HG03469 (cell line): ENCODE data around the gene CS.
"Not testable (repeated sequence)": the region's sequence is repeated elsewhere in the genome, so short reads cannot be mapped to it uniquely, and the experiment has no call there.

Source experiments
- ATAC-seq: cut with Tn5 transposase; IDR thresholded peaks from one replicate; pipeline ENCODE4 v1.9.1; 2021; ENCODE audit warnings: mild to moderate bottlenecking, moderate library complexity, moderate number of reproducible peaks; ENCODE audit not compliant: unreplicated experiment

The CS gene

GRCh38 chr12:56299853-56300643 is at the start of gene CS:
Gene CS (minus strand): TSS chr12:56300330. CDS start chr12:56300201, 129 bp downstream.
- peak; percentile 80 for ATAC-seq

- ATAC-seq, result no peak
Observed at GRCh38 chr12:56348776-56349175, 48.6 kb upstream of the CS start.

- not testable (repeated sequence) for ATAC-seq
Observed at GRCh38 chr12:56347255-56347654, 47.1 kb upstream of the CS start.

- no peak for ATAC-seq
Observed at GRCh38 chr12:56346675-56347074, 46.5 kb upstream of the CS start.

GRCh38 chr12:56342290-56342689 is 42.2 kb upstream of the CS start:
- ATAC-seq, result not testable (repeated sequence)

- ATAC-seq, result no peak
Observed at GRCh38 chr12:56341616-56342015, 41.5 kb upstream of the CS start.

- ATAC-seq, result no peak
Observed at GRCh38 chr12:56339158-56339422, 39.0 kb upstream of the CS start.

- ATAC-seq, result no peak
Observed at GRCh38 chr12:56338308-56339157, 38.4 kb upstream of the CS start, which contains the start of gene IL23A. Gene IL23A (plus strand): TSS chr12:56338884. CDS start chr12:56339045, 161 bp downstream.

GRCh38 chr12:56337753-56338251 is 37.7 kb upstream of the CS start:
- ATAC-seq, result no peak

- ATAC-seq, result no peak
Observed at GRCh38 chr12:56336361-56337167, 36.4 kb upstream of the CS start.

GRCh38 chr12:56335527-56335926 is 35.4 kb upstream of the CS start:
- not testable (repeated sequence) for ATAC-seq

- no peak for ATAC-seq
Observed at GRCh38 chr12:56334490-56334793, 34.3 kb upstream of the CS start.

GRCh38 chr12:56333679-56334489 is 33.8 kb upstream of the CS start, which contains the start of gene PAN2:
Gene PAN2 (minus strand): TSS chr12:56334000. CDS start chr12:56333094, 906 bp downstream.
- peak; percentile 75 for ATAC-seq

GRCh38 chr12:56333197-56333678 is 33.1 kb upstream of the CS start:
- no peak for ATAC-seq

- ATAC-seq, result no peak
Observed at GRCh38 chr12:56332512-56333196, 32.5 kb upstream of the CS start.

GRCh38 chr12:56330936-56331490 is 30.9 kb upstream of the CS start:
- ATAC-seq, result no peak

- no peak for ATAC-seq
Observed at GRCh38 chr12:56326533-56326932, 26.4 kb upstream of the CS start.

GRCh38 chr12:56326126-56326525 is 26.0 kb upstream of the CS start:
- ATAC-seq, result no peak

GRCh38 chr12:56324206-56324605 is 24.1 kb upstream of the CS start:
- ATAC-seq, result no peak
